Erythroblast (primary cell): Measurements from ENCODE around the gene BLACAT1.

Experiments
- GATA1 ChIP-seq: IDR thresholded peaks from 2 replicates; pipeline ENCODE4 v1.6.1; 2011; ENCODE audit warnings: low read depth, mild to moderate bottlenecking, control low read depth, low read length, moderate library complexity
- POLR2A ChIP-seq: IDR thresholded peaks from 2 replicates; pipeline ENCODE4 v1.6.1; 2011; ENCODE audit warnings: mild to moderate bottlenecking, low read length

GRCh38 chr1:205420938-205421337 is 34.9 kb downstream of the BLACAT1 start:
- TF ChIP-seq POLR2A (no peak), GATA1 (no peak)
